ENCODE results near the gene RBSN.

Gene RBSN

DNA sequence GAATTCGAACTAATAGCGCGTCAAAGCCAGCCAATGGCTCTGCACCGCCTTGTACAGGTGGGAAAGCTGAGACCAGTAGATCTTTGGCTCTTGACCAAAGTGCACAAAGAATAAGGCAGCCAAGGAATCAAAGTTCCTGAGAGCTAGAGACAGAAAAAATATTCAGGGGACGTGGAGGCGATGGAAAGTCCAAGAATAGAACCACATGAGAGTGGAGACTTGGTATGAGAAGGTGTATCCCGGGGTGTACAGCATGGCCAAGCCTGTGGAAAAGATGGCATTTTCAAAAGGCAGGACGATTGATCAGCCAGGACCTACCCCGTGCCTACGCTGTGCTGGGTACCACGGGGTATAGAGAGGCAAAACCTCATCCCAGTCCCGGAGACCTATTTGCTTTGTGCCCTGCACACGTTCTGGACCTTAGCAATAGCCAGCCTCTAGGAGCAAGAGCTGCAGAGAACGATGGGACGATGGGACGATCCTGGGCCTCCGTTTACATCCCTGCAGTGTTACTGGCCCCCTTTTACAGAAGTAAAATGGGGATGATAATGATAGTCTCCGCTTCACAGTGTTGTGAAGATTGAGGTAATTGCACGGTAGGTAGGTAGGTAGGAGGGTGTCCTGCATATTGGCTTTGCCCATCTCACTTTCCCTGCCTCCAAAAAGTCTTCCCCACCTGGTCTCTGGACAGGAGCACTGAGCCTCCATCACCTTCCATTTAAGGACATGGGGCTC, 583 bp upstream of the RBSN start:
- no peak for DNase-seq (ENCODE audit: low spot score)

DNA sequence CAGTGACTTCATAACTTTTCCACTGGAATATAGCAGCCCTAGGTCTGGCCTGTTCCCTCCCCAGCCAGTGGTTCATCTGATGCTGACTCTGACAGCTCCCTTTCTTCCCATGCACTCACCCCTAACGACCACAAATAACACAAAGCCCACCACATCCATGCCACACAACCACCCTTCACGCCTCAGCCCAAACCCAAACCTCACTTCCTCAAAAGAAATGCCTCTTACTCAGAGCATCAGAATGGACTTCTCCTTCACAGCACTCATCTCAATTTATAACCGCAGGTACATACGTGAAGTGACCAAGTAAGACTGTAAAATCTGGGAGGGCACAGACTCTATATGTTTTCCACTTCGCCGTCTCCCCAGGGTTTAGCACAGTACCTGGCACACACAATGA, 1.1 kb downstream of the RBSN start:
- DNase-seq (ENCODE audit: low spot score), result peak; percentile 29

DNA sequence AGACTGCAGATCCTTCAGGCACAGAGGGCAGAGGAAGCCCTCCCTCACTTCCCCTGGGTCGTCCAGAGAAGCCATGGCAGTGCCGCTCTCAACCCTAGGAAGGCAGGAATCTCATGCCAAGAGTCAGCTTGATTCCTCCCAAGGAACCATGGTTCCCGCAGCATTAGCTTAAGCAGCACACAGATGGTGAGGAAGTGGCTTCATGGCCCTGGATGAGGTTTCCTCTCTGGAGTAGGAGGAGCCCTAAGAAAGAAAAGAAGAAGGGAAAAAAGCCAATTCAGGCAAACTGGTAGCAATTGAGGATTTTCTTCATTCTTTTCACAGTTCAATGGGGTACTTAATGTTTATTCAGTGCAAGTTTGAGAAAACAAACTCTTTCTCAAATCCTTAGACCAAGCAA, 2.9 kb downstream of the RBSN start:
- DNase-seq (ENCODE audit: low spot score), result no peak

DNA sequence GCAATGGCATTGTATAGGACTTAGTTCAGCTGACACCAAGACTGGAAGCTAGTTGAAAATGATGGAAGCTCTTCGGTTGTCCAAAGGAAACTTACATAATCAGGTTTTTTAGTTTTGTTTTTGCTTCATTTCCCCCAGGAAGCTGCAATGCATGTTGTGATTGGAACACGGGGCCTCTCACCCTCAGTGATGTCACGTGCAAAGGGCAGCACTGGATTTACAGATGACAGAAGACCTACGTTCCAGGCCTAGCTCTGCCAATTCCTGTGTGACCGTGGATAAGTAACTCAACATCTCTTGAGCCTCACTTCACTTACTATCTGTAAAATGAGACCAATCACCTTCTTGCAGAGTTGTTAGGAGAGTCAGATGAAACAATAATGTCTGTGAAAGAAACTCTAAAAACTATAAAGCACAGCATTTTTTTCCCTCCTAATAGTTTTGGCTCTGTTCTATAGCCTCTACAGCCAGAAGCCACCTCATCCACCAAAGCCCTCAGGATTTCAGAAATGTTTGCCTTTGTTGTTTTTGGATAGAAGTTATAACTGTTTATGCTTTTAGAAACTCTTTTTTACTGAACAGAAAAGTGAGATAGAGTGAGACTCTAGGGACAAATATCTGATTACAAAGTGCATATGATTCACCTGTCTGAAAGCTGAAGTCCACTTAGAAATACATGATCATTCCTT, 4.6 kb downstream of the RBSN start:
- DNase-seq (ENCODE audit: low spot score), result no peak

DNA sequence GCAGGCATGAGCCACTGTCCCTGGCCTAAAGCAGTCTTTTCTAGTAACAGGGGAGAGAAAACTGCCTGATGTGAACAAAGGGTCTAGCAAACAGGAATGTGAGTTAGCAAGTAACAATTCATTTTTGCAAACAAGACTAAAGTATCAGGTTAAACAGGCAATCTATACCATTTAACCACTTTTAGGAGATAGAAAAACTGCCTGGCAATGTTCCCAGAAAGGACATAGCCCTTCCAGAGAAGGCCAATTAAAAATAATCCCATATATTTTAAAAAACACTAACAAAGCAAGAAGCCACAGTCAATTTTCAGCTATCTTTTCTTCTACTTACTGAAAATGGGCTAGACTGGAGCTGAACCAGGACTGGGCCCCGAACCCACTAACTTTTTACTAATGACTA, 6.3 kb downstream of the RBSN start:
- no peak for DNase-seq (ENCODE audit: low spot score)

DNA sequence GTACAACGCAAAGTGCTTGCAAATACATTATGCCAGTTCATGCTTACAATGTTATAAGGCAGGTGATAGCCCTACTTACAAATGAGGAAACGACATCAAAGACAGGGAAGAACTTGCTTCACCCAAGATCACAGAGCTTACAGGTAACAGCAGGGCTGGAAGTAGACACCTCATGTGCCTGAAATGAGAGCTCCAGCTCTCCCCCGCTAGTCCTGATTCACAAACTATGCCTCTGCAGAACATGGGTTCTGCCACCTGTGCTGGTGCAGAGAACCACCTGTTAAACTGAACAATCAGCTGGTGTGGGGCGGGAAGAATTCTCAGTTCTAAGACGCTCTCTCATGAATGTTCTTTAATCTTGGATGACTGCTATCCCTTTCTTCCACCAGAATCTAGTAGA, 7.4 kb downstream of the RBSN start:
- no peak for DNase-seq (ENCODE audit: low spot score)

DNA sequence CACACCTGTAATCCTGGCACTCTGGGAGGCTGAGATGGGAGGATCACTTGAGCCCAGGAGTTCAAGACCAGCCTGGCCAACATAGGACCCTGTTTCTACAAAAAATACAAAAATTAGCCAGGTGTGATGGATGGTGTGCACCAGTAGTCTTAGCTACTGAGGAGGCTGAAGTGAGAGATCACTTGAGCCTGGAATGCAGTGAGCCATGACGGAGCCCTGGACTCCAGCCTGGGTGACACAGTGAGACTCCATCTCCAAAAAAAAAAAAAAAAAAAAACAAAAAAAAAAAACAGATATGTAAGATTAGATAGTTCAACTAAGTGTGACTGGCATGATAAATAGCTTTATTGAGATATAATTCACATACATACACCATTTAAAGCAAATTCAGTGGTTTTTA, 9.7 kb downstream of the RBSN start:
- DNase-seq (ENCODE audit: low spot score), result no peak

DNA sequence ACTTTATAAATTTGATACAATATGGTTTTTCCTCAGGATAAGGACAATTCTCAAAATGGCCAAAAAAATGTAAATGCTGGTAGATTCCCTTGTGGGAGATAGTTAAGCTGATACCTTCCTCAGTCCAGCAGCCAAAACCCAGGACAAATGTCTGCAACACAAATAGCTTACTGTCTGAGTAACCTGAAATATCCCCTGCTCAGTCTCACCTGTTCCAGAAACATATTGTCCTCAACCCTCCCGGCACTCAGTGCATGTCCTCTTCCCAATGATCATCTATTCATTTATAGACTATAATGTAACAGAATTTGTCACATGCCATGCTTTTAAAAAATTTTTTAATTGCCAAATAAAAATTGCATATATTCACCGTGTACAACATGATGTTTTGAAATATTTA, 12.2 kb downstream of the RBSN start:
- no peak for DNase-seq (ENCODE audit: low spot score)

DNA sequence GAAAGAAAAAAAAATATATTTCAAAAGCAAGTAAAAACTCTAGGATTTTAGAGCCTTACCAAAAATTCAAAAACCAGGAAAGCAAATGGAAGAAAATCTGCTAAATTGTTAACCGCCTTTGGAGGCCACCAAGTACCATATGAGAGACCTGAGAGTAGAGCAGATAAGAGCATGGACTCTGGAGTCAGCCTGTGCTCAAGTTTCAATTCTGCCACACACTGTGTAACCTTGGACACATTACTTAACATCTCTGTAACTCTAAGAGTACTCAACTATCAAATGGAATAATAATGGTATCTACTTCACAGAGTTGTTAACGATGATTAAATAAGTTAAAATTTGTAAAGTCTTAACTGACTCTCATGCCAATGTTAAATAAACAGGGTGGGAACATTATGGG, 12.7 kb downstream of the RBSN start:
- no peak for DNase-seq (ENCODE audit: low spot score)

DNA sequence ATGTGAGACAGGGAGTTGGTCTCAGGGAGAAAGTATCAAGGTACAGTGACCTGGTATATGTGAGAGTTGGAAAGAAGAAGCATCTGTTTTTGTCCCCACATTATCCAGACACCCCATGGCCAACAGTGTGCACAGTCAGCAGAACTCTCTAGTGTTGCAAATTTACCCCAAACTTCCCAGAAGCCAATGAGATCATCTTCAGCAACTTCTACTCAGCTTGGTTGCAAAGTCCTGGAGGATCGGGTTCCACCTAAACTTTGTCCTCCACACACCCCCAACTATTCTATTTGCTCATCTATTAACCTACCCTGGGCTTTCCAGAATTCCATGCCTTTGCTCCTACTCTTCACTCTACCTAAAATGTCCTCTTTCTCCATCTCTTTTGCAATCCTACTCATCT, 15.7 kb downstream of the RBSN start:
- DNase-seq (ENCODE audit: low spot score), result no peak

DNA sequence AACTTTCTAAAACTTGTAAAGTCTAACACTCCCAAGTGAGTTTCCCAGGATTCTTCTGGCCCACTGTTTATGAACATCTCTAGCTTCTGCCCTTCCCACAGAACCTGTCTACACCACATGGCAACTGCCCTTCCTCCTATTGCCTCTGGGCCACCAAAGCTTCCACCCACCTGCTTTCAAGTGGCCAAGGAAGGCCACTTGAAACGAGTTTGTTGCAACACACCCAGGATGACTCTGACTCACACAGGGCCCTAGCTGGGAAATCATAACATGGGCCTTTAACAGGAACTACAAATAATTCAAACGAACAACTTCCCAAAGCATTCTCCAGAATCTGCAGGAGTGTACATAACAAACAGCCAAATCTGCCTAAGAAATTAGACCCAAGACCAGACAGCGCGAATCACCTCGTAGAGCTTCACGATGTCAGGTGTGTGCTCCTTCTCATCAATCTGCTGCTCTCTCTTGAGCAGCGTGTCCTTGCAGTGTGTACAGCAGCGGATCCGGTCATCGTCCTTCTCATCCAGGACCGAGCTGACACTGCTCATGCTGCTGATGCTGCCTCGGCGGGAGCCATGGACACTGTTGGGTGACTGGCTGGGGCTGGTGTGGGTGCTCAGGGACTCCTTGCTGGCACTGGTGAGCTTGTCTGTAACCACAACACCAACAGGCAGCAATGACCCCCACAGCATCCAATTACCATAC, 16.8 kb downstream of the RBSN start:
- DNase-seq (ENCODE audit: low spot score), result peak; percentile 83

DNA sequence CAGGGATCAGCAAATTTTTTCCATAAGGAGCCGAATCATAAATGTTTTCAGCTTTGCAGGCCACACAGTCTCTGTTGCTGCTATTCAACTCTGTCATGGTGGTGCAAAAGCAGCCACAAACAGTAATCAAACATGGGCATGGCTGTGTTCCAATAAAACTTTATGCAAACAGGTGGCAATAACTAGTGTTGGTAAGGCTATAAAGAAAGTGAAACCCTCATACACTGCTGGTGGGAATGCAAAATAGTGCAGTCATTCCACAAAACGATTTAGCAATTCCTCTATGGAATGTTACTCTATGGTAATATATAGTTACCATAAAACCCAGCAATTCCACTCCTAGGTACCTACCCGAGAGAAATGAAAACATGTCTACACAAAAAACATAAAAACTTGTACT, 19.9 kb downstream of the RBSN start:
- no peak for DNase-seq (ENCODE audit: low spot score)

DNA sequence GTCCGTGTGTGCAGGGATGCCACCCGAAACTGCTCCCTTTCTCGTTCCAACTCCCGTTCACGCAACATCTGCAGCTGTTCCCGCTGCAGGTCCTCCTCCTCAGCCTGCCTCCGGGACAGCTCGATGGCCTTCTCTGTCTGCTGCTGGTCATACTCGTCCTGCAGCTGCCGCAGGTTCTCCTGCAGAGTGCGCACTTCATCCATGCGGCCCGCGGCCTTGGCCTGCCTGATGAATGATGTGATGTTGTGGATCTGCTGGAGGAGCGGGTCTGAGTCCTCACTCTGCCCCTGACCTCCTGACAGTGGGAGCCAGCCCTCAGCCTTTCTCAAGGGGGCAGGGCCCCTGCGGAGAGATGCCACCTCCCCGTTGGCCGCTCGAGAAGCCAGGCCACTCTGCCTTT, 24.4 kb downstream of the RBSN start:
- no peak for DNase-seq (ENCODE audit: low spot score)

DNA sequence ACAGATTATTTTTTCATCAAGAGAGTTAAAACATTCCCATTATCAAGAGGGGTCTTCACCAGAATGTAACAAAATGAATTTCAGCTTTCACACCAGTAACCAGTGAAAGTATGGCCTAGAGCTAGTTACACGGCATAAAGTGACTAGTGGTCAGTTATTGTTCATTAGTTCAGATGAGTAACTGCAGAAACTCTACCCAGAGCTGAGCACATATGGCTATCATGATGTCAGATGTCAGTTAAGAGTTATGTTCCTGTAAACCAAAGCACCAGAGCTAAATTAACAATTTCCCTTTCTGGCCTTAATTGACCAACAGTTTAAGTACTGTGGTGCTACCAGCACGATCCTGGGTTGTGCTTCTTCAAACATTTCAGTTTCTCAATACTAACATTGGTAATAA, 27.2 kb downstream of the RBSN start:
- DNase-seq (ENCODE audit: low spot score), result no peak

DNA sequence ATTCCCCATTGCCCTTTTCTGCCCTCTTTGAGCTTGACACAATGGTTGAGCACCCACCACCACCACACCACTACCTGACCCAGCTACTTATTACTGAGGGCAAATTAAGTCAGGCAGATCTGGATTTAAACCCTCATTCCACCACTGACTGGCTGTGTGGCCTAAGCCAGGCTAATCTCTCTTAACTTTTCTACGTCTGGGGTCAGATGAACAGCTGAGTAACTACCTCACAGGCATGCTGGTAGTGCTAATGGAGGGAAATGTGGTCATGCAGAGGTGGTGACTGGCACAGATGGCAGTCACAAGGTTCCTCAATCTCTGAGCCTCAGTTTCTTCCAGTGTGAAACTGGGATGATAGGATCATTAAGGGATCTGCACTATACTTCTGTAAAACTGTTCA, 29.5 kb downstream of the RBSN start:
- no peak for DNase-seq (ENCODE audit: low spot score)

DNA sequence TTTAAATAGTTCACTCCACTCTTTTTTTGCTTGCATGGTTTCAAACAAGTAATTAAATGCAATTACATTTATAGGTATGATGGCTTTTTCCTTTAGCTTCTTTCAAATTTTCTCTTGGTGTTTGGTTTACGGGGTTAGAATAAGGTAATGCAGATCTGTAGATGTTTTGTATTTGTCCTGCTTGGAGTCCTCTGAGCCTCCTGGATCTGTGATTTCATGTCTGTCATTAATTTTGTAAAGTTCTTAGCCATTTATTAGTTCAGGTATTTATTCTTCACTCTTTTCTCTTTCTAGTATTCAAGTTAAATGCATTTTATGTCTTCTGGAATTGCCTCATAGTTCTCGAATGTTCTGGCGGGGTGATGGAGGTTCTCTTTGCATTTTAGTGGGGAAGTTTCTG, 32.5 kb downstream of the RBSN start:
- no peak for DNase-seq (ENCODE audit: low spot score)

DNA sequence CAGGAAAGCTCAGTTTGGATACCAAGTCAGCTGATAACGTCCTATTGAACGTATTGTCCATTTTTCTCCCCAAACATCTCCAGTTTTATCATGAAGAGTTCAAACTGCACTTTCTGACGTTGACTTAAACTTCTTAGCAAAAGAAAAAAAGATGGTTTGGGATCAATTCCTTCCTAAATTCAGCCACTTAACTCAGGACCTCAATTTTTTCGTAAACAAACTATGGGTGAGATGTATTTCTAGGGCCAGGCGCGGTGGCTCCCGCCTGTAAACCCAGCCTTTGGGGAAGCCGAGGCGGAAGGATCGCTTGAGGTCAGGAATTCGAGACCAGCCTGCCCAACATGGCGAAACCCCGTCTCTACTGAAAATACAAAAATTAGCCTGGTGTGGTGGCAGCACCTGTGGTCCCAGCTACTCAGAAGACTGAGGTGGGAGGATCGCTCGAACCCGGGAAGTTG, 33.4 kb downstream of the RBSN start:
- no peak for DNase-seq (ENCODE audit: low spot score)

DNA sequence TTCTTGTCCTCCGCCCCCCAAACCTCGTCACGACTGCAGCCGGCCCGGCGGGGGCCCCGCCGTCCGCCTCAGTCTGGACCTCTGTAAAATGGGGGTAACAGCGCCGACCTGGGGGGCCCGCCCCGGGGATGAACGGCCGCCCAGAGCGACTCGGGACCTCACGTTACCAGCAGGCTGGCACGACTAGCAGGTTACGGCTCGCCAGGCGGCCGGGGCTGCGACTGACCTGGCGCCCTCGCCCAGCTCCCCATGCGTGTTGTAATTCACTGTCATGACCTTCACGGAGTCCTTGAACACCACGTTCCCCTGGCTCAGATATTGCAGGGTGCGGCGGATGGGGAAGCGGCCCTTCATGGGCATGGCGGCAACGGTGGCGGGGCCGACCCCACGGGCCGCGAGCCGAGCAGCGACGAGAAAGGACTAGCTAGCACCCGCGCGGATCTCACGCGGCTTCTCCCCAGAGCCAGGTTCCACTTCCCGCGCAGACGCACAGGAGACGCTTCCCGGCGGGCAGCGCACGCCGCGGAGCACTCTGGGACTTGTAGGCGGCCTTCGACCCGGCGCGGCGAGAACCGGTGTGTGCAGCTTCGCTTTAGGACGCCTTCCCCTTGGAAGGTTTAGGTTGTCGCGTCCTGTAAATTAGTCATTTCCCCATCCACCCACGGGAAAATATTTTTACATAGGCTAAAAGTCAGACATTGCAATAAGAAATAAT, 34.0 kb downstream of the RBSN start, which contains the start of gene MRPS25:
Gene MRPS25 (minus strand): TSS at position 481 of the 715 bp plus-strand sequence. CDS start 121 bp downstream, at position 360.
- peak; percentile 89 for DNase-seq (ENCODE audit: low spot score)

DNA sequence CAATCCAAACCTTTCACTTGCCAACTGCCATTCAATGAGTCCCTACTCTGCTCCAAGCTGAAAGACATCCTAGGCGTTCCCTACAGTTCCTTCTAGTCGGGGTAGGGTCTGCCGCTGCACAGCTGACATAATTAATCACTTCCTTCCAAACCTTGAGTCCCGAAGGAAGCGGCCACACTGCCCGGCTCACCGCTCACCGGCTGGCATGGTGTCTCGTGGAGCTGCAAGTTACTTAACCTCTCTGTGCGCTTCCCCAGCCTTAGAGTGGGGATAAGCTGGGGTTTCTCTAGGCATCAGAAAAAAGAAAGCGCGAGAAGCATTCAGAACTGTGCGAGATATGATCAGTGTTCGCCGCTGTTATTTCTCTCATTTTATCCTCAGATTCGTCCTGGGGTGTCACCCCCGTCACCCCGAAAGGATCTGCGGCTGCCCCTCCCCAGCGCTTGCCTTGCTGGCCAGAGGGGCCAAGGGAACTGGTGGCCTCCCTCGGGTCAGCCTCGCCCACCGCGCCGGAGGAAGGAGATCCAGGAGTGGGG, 34.6 kb downstream of the RBSN start:
- DNase-seq (ENCODE audit: low spot score), result no peak

DNA sequence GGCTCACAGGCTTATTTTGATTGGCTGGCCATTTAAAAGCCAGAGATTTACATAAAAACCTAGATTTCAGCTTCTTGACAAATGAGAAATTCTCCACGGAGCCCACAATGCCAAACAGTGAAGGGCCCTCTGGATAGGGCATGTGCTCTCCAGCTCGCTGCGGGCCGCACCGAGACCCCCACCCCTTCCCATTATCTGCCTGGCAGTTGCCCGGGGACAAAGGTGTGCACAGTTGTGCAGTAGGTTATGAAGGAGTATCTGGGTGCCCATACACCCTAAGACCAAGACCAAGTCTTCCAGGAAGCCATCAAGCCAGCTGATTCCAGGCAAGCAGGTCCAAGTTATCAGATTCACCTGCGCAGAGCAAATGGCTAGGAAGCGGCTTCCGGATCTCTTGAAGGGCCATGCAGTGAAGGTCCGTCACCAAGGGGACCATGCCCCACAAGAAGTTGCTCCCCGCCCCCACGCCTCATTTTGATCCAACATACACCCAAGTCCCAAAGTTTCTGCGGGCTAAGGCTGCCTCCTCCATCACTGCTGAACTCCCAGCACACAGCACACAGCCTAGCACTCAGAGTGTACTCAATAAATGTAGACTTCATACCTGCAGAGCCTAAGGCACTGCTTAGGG, 35.2 kb downstream of the RBSN start:
- no peak for DNase-seq (ENCODE audit: low spot score)

DNA sequence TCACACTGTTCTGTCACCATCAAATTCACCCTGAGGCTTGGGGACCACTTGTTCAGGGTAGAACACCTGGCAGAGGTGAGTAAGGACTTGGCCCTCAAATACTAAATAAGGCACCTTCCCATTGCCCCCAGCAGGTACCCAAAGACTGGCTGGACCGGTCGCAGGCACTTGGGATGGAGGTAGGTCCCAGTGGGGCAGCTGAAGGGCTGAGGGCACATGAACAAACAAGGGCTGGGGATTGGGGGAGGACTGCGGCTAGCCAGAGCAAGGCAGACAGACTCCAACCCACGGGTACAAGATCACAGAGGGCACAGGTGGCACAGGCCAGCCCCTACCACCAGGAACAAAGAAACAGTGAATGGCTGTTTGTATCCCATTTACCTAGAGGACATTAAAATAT, 35.7 kb downstream of the RBSN start:
- no peak for DNase-seq (ENCODE audit: low spot score)

DNA sequence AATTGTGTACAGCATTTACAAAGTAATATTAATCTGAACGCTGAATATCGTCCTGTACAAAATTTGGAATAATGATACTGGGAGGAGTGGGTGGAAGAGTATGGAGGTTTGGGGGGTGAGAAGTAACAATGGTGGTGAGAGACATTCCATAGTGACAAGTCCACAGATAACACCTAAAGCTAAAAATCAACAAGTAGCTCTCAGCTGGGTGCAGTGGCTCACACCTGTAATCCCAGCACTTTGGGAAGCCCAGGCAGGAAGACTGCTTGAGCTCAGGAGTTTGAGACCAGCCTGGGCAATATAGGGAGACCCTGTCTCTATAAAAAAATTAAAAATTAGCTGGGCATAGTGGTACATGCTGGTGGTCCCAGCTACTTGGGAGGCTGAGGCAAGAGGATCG, 38.9 kb downstream of the RBSN start:
- no peak for DNase-seq (ENCODE audit: low spot score)

All from SW480 (cell line).